Measurements from ENCODE around the gene CHST10. TPM values are rescaled to one million over a fixed set of nuclear protein-coding genes. Genes with fewer than 3 reads are reported as not detected.
"Not testable (repeated sequence)": the region's sequence is repeated elsewhere in the genome, so short reads cannot be mapped to it uniquely, and the experiment has no call there.

Gene CHST10
- total RNA-seq, 1 donor from 2014 or later: 20.6 TPM

GRCh38 chr2:100350661-100351185 is 66.7 kb downstream of the CHST10 start:
- no peak for DNase-seq (ENCODE audit: low spot score)
- Mint-ChIP-seq H3K4me1 (ENCODE audit: unreplicated experiment) (no peaks in the 10 kb centered on the region), H3K9me3 (ENCODE audit: unreplicated experiment) (peaks cover 4% of the 10 kb centered on the region), H3K4me3 (ENCODE audit: unreplicated experiment) (no peak overlapping the region), H3K27ac (ENCODE audit: unreplicated experiment) (no peak overlapping the region), H3K36me3 (ENCODE audit: low read depth, unreplicated experiment) (no peaks in the 10 kb centered on the region), H3K27me3 (ENCODE audit: unreplicated experiment) (peaks cover 5% of the 10 kb centered on the region)
- TF ChIP-seq, protein P1, sequence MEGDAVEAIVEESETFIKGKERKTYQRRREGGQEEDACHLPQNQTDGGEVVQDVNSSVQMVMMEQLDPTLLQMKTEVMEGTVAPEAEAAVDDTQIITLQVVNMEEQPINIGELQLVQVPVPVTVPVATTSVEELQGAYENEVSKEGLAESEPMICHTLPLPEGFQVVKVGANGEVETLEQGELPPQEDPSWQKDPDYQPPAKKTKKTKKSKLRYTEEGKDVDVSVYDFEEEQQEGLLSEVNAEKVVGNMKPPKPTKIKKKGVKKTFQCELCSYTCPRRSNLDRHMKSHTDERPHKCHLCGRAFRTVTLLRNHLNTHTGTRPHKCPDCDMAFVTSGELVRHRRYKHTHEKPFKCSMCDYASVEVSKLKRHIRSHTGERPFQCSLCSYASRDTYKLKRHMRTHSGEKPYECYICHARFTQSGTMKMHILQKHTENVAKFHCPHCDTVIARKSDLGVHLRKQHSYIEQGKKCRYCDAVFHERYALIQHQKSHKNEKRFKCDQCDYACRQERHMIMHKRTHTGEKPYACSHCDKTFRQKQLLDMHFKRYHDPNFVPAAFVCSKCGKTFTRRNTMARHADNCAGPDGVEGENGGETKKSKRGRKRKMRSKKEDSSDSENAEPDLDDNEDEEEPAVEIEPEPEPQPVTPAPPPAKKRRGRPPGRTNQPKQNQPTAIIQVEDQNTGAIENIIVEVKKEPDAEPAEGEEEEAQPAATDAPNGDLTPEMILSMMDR (IDR thresholded peaks at IDR 0.05; ENCODE audit: unreplicated experiment): no peak

DNA sequence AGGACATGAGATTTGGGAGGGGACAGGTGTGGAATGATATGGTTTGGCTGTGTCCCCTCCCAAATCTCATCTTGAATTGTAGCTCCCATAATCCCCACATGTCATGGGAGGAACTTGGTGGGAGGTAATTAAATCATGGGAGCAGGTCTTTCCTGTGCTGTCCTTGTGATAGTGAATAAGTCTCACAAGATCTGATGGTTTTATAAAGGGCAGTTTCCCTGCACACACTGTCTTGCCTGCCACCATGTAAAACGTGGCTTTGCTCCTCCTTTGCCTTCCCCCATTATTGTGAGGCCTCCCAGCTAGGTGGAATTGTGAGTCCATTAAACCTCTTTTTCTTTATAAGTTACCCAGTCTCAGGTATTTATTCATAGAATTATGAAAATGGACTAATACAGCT is 72.3 kb downstream of the CHST10 start:
- not testable (repeated sequence) for H3K27ac Mint-ChIP-seq (ENCODE audit: unreplicated experiment); DNase-seq (ENCODE audit: low spot score); H3K27me3 Mint-ChIP-seq (ENCODE audit: unreplicated experiment); H3K36me3 Mint-ChIP-seq (ENCODE audit: low read depth, unreplicated experiment); H3K4me3 Mint-ChIP-seq (ENCODE audit: unreplicated experiment); H3K4me1 Mint-ChIP-seq (ENCODE audit: unreplicated experiment)
- peaks cover 11% of the 10 kb centered on the region for H3K9me3 Mint-ChIP-seq (ENCODE audit: unreplicated experiment)

GRCh38 chr2:100344433-100344832 is 73.0 kb downstream of the CHST10 start:
- Mint-ChIP-seq H3K4me1 (ENCODE audit: unreplicated experiment) (no peaks in the 10 kb centered on the region), H3K36me3 (ENCODE audit: low read depth, unreplicated experiment) (peaks cover 4% of the 10 kb centered on the region), H3K27me3 (ENCODE audit: unreplicated experiment) (no peaks in the 10 kb centered on the region), H3K27ac (ENCODE audit: unreplicated experiment) (no peak overlapping the region), H3K9me3 (ENCODE audit: unreplicated experiment) (peaks cover 7% of the 10 kb centered on the region), H3K4me3 (ENCODE audit: unreplicated experiment) (no peak overlapping the region)
- TF ChIP-seq, protein P1 (IDR thresholded peaks at IDR 0.05; ENCODE audit: unreplicated experiment): no peak
- DNase-seq (ENCODE audit: low spot score): no peak

DNA sequence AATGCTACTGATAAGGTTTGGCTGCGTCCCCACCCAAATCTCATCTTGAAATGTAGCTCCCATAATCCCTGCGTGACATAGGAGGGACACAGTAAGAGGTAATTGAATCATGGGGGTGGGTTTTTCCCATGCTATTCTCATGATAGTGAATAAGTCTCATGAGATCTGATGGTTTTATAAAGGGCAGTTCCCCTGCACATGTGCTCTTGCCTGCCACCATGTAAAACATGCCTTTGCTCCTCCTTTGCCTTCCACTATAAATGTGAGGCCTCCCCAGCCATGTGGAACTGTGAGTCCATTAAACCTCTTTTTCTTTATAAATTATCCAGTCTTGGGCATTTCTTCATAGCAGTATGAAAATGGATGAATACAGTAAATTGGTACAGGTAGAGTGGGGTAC is 75.0 kb downstream of the CHST10 start:
- not testable (repeated sequence) for H3K36me3 Mint-ChIP-seq (ENCODE audit: low read depth, unreplicated experiment); H3K27me3 Mint-ChIP-seq (ENCODE audit: unreplicated experiment); H3K27ac Mint-ChIP-seq (ENCODE audit: unreplicated experiment); H3K9me3 Mint-ChIP-seq (ENCODE audit: unreplicated experiment); DNase-seq (ENCODE audit: low spot score); H3K4me1 Mint-ChIP-seq (ENCODE audit: unreplicated experiment); H3K4me3 Mint-ChIP-seq (ENCODE audit: unreplicated experiment)

Other genes starting within 250 kb of the CHST10 start
- not detected for gene LONRF2, start 95.2 kb downstream of the CHST10 start, total RNA-seq (ENCODE audit: unreplicated experiment)
- not detected for gene NMS, start 52.8 kb upstream of the CHST10 start, total RNA-seq (ENCODE audit: unreplicated experiment)
- 15.0 TPM for gene PDCL3, start 145.3 kb upstream of the CHST10 start, total RNA-seq (ENCODE audit: unreplicated experiment)